ENCODE results near the gene MIOS.

The MIOS gene

DNA sequence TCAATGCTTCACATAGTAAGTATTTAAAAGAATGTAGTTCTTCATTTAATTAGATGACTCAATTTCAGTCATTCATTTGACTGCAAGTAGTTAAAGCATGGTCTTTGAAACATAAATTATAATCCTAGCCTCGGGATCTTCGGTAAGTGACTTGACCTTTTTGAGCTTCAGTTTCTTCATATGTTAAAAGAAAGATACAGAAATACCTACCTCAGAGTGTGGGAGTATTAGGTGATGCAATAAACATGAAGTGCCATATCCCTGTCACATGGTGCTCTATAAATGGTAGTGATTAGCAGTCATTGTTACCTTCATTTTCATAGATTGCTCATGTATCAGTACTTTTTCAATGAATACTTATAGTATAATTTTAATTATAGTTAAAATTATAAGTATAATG, 42.6 kb downstream of the MIOS start:
- H3K4me1 ChIP-seq (ENCODE audit: control insufficient read depth in 5 of 5, insufficient read depth in 5 of 5, low read length in 5 of 5) = no peaks in the 10 kb centered on the region

DNA sequence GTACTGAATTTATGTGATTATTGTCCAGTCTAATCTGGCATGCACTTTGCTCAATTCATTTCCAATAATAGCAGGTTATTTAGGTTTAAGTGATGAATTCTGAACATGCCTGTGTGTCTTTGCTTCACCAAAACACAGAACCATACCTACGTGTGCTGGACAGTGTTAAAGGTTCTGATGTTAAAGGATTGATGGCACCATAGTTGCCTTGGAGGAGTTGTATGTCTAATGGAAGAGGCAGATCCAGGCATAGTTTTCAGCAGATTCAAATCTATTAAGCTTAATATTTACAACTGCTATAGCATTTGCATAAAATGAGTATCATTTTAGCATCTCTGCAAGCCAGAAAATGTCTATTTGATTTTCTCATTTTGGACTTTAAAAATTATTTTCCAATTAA, 45.8 kb downstream of the MIOS start:
- no peak overlapping the region for H3K9ac ChIP-seq (ENCODE audit: low read length in 5 of 5)
- H3K27me3 ChIP-seq (ENCODE audit: control insufficient read depth in 5 of 5, insufficient read depth in 4 of 5, low read length in 5 of 5) = no peaks in the 10 kb centered on the region
- peaks cover 6 to 16% (median 6%) of the 10 kb centered on the region in 5 donors for H3K36me3 ChIP-seq (ENCODE audit: control insufficient read depth in 5 of 5, insufficient read depth in 5 of 5, low read length in 5 of 5)
- no peak overlapping the region for H3K4me3 ChIP-seq (ENCODE audit: low read depth in 1 of 5, low read length in 5 of 5)
- H3K27ac ChIP-seq (ENCODE audit: low read depth, low read length) = no peak overlapping the region
- no peaks in the 10 kb centered on the region for H3K9me3 ChIP-seq (ENCODE audit: control insufficient read depth in 5 of 5, low read length in 5 of 5)
- no peaks in the 10 kb centered on the region for H3K4me1 ChIP-seq (ENCODE audit: control insufficient read depth in 5 of 5, insufficient read depth in 5 of 5, low read length in 5 of 5)

More for the DNA sequence above, 42.6 kb downstream of the MIOS start:
- H3K4me3 ChIP-seq (ENCODE audit: low read depth in 1 of 5, low read length in 5 of 5) = no peak overlapping the region
- H3K9me3 ChIP-seq (ENCODE audit: control insufficient read depth in 5 of 5, low read length in 5 of 5) = no peaks in the 10 kb centered on the region
- H3K27me3 ChIP-seq (ENCODE audit: control insufficient read depth in 5 of 5, insufficient read depth in 4 of 5, low read length in 5 of 5) = no peaks in the 10 kb centered on the region
- peaks cover 9 to 31% (median 16%) of the 10 kb centered on the region in 5 donors for H3K36me3 ChIP-seq (ENCODE audit: control insufficient read depth in 5 of 5, insufficient read depth in 5 of 5, low read length in 5 of 5)
- no peak overlapping the region for H3K9ac ChIP-seq (ENCODE audit: low read length in 5 of 5)
- H3K27ac ChIP-seq (ENCODE audit: low read depth, low read length) = no peak overlapping the region

DNA sequence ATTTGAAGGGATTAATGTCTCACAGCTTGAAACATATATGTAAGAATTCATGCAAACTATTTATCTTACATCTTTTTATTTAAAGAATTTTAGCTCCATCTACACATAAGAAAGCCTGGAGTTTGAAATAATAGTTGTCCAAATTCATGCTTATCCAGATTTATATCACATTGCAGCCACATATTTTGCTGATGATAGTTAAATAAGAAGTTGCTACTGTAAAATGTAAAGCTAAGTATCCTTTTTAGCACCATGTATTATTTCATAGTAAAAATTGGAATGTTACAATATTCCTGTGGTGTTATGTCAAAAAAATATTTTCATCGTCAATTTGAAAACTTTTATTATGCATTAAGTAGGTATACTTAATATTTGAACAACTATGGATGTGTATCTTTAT, 46.5 kb downstream of the MIOS start:
- H3K4me1 ChIP-seq (ENCODE audit: control insufficient read depth in 5 of 5, insufficient read depth in 5 of 5, low read length in 5 of 5) = no peaks in the 10 kb centered on the region
- no peaks in the 10 kb centered on the region for H3K9me3 ChIP-seq (ENCODE audit: control insufficient read depth in 5 of 5, low read length in 5 of 5)
- no peak overlapping the region for H3K9ac ChIP-seq (ENCODE audit: low read length in 5 of 5)
- H3K36me3 ChIP-seq (ENCODE audit: control insufficient read depth in 5 of 5, insufficient read depth in 5 of 5, low read length in 5 of 5) = peaks cover 0 to 10% (median 3%) of the 10 kb centered on the region in 5 donors
- no peak overlapping the region for H3K4me3 ChIP-seq (ENCODE audit: low read depth in 1 of 5, low read length in 5 of 5)
- H3K27me3 ChIP-seq (ENCODE audit: control insufficient read depth in 5 of 5, insufficient read depth in 4 of 5, low read length in 5 of 5) = no peaks in the 10 kb centered on the region
- H3K27ac ChIP-seq (ENCODE audit: low read depth, low read length) = no peak overlapping the region

DNA sequence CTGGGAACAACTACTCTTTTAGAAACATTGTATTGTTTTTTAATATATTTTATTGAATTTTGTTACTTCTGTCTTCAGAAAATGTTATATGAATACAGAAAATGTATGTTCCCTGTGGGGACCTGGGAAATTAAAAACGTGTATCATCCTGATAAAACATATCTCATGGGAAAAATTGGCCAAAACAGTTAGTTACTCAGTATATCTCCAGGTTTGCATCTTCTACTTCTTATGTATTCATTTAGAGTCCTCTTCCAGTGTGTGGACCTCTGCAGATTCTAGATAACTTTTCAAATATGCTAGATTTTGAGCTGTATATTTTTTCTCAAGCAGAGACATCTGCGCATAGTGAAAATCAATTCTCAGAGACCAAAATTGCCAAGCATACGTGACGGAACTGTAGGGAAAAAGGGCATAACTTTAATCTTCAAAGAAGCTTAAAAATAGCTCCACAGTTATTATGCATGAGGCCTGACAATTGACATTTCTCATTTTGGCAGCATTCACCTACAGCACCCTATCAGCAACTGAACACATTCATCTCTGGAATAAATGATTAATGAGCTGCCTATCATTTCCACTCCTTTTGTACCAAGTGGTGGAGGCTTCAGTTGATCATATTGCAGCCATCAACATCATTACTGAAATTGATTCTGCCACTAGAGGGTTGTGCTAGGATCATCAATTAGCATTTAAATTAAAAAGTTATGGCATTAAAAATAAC, 47.5 kb downstream of the MIOS start:
- H3K4me3 ChIP-seq (ENCODE audit: low read depth in 1 of 5, low read length in 5 of 5) = no peak overlapping the region
- H3K27me3 ChIP-seq (ENCODE audit: control insufficient read depth in 5 of 5, insufficient read depth in 4 of 5, low read length in 5 of 5) = no peaks in the 10 kb centered on the region
- H3K4me1 ChIP-seq (ENCODE audit: control insufficient read depth in 5 of 5, insufficient read depth in 5 of 5, low read length in 5 of 5) = no peaks in the 10 kb centered on the region
- H3K9me3 ChIP-seq (ENCODE audit: control insufficient read depth in 5 of 5, low read length in 5 of 5) = no peaks in the 10 kb centered on the region
- no peak overlapping the region for H3K27ac ChIP-seq (ENCODE audit: low read depth, low read length)
- H3K9ac ChIP-seq (ENCODE audit: low read length in 5 of 5) = no peak overlapping the region
- H3K36me3 ChIP-seq (ENCODE audit: control insufficient read depth in 5 of 5, insufficient read depth in 5 of 5, low read length in 5 of 5) = peaks cover 0 to 2% (median 0%) of the 10 kb centered on the region in 5 donors

DNA sequence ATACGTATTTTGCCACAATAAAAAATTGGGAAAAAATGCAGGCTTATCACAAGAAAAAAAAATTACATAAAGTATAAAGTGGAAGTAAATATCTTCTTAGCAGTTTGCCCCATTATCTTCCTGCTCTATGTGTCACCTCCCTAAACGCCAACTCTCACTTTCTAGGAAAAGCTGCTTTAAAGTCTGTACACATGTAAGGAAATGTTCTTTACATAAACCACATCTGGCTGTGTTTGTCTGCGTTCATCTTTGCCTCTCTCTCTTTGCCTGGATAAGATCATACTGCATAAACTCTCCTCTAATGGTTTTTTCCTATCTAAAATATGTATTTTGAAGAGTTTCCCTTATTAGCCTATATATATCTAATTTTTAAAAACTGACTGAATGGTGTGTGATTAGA, 50.9 kb downstream of the MIOS start:
- Histone ChIP-seq H3K9ac (ENCODE audit: low read length in 5 of 5) (no peak overlapping the region), H3K4me1 (ENCODE audit: control insufficient read depth in 5 of 5, insufficient read depth in 5 of 5, low read length in 5 of 5) (no peaks in the 10 kb centered on the region), H3K36me3 (ENCODE audit: control insufficient read depth in 5 of 5, insufficient read depth in 5 of 5, low read length in 5 of 5) (no peaks in the 10 kb centered on the region), H3K4me3 (ENCODE audit: low read depth in 1 of 5, low read length in 5 of 5) (no peak overlapping the region), H3K9me3 (ENCODE audit: control insufficient read depth in 5 of 5, low read length in 5 of 5) (no peaks in the 10 kb centered on the region), H3K27ac (ENCODE audit: low read depth, low read length) (no peak overlapping the region), H3K27me3 (ENCODE audit: control insufficient read depth in 5 of 5, insufficient read depth in 4 of 5, low read length in 5 of 5) (peaks cover 0 to 4% (median 0%) of the 10 kb centered on the region in 5 donors)

DNA sequence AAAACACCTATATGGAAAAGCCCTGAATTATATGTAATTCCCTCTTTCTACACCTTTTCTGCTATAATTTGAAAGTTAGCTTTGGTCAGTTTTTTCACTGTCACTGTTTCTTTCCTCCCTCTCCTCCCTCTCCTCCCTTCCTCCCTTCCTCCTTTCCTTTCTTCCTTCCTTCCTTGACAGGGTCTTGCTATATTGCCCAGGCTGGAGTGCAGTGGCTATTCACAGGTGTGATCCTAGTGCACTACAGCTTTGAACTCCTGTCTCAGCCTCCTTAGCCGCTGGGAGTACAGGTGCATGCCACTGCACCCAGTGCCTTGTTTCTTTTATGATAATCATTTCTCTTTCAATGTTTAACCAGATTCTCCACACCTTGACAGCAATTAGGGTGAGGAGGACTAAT, 51.7 kb downstream of the MIOS start:
- H3K4me3 ChIP-seq (ENCODE audit: low read depth in 1 of 5, low read length in 5 of 5) = no peak overlapping the region
- H3K27ac ChIP-seq (ENCODE audit: low read depth, low read length) = no peak overlapping the region
- no peaks in the 10 kb centered on the region for H3K9me3 ChIP-seq (ENCODE audit: control insufficient read depth in 5 of 5, low read length in 5 of 5)
- no peaks in the 10 kb centered on the region for H3K4me1 ChIP-seq (ENCODE audit: control insufficient read depth in 5 of 5, insufficient read depth in 5 of 5, low read length in 5 of 5)
- H3K36me3 ChIP-seq (ENCODE audit: control insufficient read depth in 5 of 5, insufficient read depth in 5 of 5, low read length in 5 of 5) = no peaks in the 10 kb centered on the region
- H3K9ac ChIP-seq (ENCODE audit: low read length in 5 of 5) = no peak overlapping the region
- peaks cover 0 to 4% (median 0%) of the 10 kb centered on the region in 5 donors for H3K27me3 ChIP-seq (ENCODE audit: control insufficient read depth in 5 of 5, insufficient read depth in 4 of 5, low read length in 5 of 5)

DNA sequence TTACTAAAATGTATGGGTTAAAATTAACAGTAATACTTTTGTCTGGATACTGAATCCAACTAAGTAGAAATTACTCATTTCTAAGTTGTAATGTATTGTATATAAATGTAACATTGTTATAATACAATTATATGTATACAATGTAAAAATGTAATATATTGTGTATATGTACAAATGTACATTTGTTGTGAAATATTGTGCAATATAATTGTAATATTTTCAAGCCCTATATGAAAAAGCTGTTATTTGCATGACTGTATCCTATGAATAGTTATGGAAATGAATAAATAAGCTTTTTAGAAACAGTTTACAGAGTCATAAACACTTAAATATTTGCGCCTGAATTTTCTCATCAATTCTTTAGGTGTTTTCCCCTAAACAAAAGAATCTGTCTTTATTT, 53.6 kb downstream of the MIOS start:
- Histone ChIP-seq H3K4me1 (ENCODE audit: control insufficient read depth in 5 of 5, insufficient read depth in 5 of 5, low read length in 5 of 5) (no peaks in the 10 kb centered on the region), H3K36me3 (ENCODE audit: control insufficient read depth in 5 of 5, insufficient read depth in 5 of 5, low read length in 5 of 5) (no peaks in the 10 kb centered on the region), H3K4me3 (ENCODE audit: low read depth in 1 of 5, low read length in 5 of 5) (no peak overlapping the region), H3K9me3 (ENCODE audit: control insufficient read depth in 5 of 5, low read length in 5 of 5) (no peaks in the 10 kb centered on the region), H3K27me3 (ENCODE audit: control insufficient read depth in 5 of 5, insufficient read depth in 4 of 5, low read length in 5 of 5) (peaks cover 0 to 4% (median 0%) of the 10 kb centered on the region in 5 donors), H3K9ac (ENCODE audit: low read length in 5 of 5) (no peak overlapping the region), H3K27ac (ENCODE audit: low read depth, low read length) (no peak overlapping the region)

DNA sequence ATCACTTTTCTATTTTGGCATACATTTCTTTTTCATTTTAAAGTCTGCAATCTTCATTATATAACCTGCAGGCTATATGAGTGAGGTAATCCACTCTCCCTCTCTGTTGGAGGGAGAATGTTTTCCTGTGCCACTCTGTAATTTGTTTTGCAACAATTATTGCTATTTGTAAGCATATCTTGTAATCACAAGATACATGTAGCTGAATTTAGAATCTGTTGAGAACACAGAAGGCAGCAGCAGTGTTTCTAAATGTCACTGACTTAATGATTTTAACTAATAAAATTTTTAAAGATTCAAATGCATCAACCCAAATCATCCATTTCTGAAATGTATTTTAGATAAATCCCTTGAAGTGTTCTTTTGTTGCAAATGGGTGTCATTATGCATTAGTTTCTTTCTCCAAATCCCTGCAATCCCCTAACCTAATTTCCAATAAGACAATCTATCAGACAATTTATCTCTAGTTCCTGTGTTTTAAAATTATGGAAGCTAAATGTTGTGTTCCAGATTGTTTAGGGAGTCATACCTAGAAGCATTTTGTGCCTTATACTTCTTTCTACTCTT, 54.0 kb downstream of the MIOS start:
- no peak overlapping the region for H3K9ac ChIP-seq (ENCODE audit: low read length in 5 of 5)
- no peaks in the 10 kb centered on the region for H3K9me3 ChIP-seq (ENCODE audit: control insufficient read depth in 5 of 5, low read length in 5 of 5)
- no peaks in the 10 kb centered on the region for H3K36me3 ChIP-seq (ENCODE audit: control insufficient read depth in 5 of 5, insufficient read depth in 5 of 5, low read length in 5 of 5)
- no peaks in the 10 kb centered on the region for H3K4me1 ChIP-seq (ENCODE audit: control insufficient read depth in 5 of 5, insufficient read depth in 5 of 5, low read length in 5 of 5)
- H3K27ac ChIP-seq (ENCODE audit: low read depth, low read length) = no peak overlapping the region
- no peak overlapping the region for H3K4me3 ChIP-seq (ENCODE audit: low read depth in 1 of 5, low read length in 5 of 5)
- peaks cover 0 to 4% (median 0%) of the 10 kb centered on the region in 5 donors for H3K27me3 ChIP-seq (ENCODE audit: control insufficient read depth in 5 of 5, insufficient read depth in 4 of 5, low read length in 5 of 5)

DNA sequence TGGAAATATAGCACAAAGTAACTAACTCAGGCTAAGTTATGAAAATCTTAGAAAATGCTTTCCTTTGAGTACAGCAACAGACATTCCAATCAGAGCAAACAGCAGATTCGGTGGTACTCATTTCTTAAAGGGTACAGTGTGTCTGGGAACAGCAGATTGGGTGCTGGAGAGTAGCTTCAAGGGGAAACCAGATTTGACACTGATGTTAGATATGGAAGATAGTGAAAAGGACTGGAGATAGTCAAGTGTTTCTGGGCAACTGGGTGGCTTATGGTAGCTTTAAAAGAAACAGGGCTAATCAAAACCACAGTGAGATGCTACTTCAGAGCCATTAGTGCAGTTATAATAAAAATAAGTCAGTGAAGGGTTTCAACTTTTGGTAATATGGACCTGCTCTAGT, 61.8 kb downstream of the MIOS start:
- Histone ChIP-seq H3K27ac (ENCODE audit: low read depth, low read length) (no peak overlapping the region), H3K9me3 (ENCODE audit: control insufficient read depth in 5 of 5, low read length in 5 of 5) (peaks cover 0 to 6% (median 0%) of the 10 kb centered on the region in 5 donors), H3K27me3 (ENCODE audit: control insufficient read depth in 5 of 5, insufficient read depth in 4 of 5, low read length in 5 of 5) (peaks cover 0 to 2% (median 0%) of the 10 kb centered on the region in 5 donors)

DNA sequence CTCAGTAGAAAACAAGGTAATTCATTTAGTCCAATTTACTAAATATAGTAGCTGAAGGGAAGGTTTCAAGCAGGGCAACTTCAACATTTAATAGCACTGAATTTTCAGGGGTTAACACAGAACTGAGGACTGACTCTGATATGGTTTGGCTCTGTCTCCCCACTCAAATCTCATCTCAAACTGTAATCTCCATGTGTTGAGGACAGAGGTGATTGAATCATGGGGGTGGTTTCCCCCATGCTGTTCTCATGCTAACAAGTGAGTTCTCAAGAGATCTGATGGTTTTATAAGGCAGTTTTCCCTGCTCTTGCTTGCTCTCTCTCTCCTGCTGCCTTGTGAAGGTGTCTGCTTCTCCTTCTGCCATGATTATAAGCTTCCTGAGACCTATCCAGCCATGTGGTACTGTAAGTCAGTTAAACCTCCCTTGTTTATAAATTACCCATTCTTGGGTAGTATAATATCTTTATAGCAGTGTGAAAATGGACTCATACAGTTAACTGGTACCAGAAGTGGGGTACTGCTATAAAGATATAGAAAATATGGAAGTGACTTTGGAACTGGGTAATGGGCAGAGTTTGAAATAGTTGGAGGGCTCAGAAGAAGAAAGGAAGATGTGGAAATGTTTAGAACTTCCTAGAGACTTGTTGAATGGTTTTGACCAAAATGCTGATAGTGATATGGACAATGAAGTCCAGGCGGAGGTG, 64.1 kb downstream of the MIOS start:
- H3K9me3 ChIP-seq (ENCODE audit: control insufficient read depth in 5 of 5, low read length in 5 of 5) = peaks cover 0 to 6% (median 0%) of the 10 kb centered on the region in 5 donors

More for the DNA sequence above, 61.8 kb downstream of the MIOS start:
- Histone ChIP-seq H3K4me3 (ENCODE audit: low read depth in 1 of 5, low read length in 5 of 5) (no peak overlapping the region), H3K4me1 (ENCODE audit: control insufficient read depth in 5 of 5, insufficient read depth in 5 of 5, low read length in 5 of 5) (no peaks in the 10 kb centered on the region), H3K36me3 (ENCODE audit: control insufficient read depth in 5 of 5, insufficient read depth in 5 of 5, low read length in 5 of 5) (no peaks in the 10 kb centered on the region), H3K9ac (ENCODE audit: low read length in 5 of 5) (no peak overlapping the region)

More for the DNA sequence above, 64.1 kb downstream of the MIOS start:
- H3K4me3 ChIP-seq (ENCODE audit: low read depth in 1 of 5, low read length in 5 of 5) = no peak overlapping the region
- no peak overlapping the region for H3K27ac ChIP-seq (ENCODE audit: low read depth, low read length)
- peaks cover 0 to 6% (median 0%) of the 10 kb centered on the region in 5 donors for H3K36me3 ChIP-seq (ENCODE audit: control insufficient read depth in 5 of 5, insufficient read depth in 5 of 5, low read length in 5 of 5)
- H3K4me1 ChIP-seq (ENCODE audit: control insufficient read depth in 5 of 5, insufficient read depth in 5 of 5, low read length in 5 of 5) = no peaks in the 10 kb centered on the region
- peaks cover 0 to 2% (median 0%) of the 10 kb centered on the region in 5 donors for H3K27me3 ChIP-seq (ENCODE audit: control insufficient read depth in 5 of 5, insufficient read depth in 4 of 5, low read length in 5 of 5)
- H3K9ac ChIP-seq (ENCODE audit: low read length in 5 of 5) = no peak overlapping the region

Measured in subcutaneous abdominal adipose tissue (tissue), 5 donors.